ENCODE measurements around the gene CSMD2.

DNA sequence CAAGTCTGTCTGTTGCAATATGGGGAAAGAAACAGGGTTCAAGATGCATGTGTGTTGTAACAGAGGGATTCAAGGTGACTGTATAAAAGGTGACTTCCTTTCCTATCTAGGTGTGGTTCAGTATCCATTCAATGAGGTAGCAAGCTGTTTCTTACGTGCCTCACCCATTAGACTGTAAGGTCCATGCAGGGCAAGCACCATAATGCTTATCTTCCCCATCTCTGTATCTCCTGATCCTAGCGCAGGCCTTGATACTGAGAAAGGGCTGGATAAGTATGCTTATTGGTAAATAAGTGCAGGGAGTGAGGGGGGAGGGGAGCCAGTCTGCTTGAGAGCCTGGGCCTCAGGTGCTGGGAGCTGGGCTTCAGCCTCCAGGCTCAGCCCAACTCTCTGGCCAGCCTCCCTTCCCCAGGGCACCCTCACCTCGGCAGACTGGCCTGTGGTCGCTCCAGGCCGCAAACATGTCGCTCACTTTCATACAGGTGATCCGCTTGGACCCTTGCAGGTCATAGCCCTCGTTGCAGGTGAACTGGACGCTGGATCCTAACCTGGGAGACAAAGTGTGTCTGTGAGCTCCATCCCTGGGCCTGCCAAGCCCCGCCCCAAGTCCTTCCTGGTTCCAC, 345.6 kb downstream of the CSMD2 start:
- TF ChIP-seq POLR2A (IDR thresholded peaks at IDR 0.05) (no peak), CTCF (IDR thresholded peaks at IDR 0.05) (no peak), POLR2AphosphoS5 (IDR thresholded peaks at IDR 0.05) (no peak), EP300 (IDR thresholded peaks at IDR 0.05; ENCODE audit: low read depth) (no peak)

Measured in transverse colon (tissue), 4 donors.